Sigmoid colon (tissue), 3 donors: ENCODE measurements around the gene POU2F3.

Experiments used
- POLR2A ChIP-seq, 2 donors: fragments of 450-650 bp; IDR thresholded peaks; one replicate each; pipeline ENCODE4 v1.6.1; 2016; ENCODE audit warnings: antibody characterized with exemption in 2 of 2, mild to moderate bottlenecking in 2 of 2, moderate library complexity in 2 of 2
- TF ChIP-seq, protein P1 (sequence below), 4 experiments: fragments of 450-650 bp in 3 of 4; fragments of 200-600 bp in 1 of 4; IDR thresholded peaks; one replicate each; pipeline ENCODE4 v1.5.1; 2016 to 2019; ENCODE audit warnings: antibody characterized with exemption in 4 of 4, mild to moderate bottlenecking in 3 of 4, moderate library complexity in 2 of 4

DNA sequence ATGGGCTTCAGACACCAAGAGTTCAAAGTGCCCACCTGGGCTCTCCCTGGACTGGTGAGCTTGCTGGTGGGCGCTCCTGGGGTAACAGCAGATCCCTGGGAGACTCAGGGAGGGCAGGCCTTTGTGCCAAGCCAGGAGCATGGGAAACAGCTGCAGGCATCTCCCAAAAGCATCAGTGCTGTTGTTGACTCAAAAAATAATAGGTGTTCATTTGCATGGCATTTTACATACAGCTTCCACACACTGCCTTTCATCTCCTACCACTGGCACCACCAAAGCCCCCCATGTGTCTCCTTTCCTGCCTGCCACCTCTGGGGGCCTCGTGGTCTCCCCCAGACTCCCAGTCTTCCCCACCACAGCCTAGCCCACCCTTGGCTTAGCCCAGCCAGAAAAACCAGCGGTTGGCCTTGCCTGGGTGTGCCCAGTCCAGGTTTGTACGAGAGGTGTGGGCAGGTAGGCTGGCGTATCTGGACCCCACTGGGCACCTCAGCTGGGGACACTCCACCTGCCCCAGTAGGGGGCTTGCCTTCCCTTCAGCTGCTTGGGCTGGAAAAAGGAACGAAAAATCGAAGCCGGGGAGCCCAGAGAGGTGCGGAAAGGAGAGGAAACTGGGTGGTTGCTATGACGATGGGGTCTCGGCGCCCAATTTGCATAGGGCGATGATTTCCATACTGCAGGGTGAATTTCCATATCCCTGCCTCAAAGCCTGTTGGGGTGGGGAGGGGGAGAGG is 15.0 kb downstream of the POU2F3 start:
- no peak for TF ChIP-seq POLR2A (IDR thresholded peaks at IDR 0.05)
- TF ChIP-seq, protein P1, sequence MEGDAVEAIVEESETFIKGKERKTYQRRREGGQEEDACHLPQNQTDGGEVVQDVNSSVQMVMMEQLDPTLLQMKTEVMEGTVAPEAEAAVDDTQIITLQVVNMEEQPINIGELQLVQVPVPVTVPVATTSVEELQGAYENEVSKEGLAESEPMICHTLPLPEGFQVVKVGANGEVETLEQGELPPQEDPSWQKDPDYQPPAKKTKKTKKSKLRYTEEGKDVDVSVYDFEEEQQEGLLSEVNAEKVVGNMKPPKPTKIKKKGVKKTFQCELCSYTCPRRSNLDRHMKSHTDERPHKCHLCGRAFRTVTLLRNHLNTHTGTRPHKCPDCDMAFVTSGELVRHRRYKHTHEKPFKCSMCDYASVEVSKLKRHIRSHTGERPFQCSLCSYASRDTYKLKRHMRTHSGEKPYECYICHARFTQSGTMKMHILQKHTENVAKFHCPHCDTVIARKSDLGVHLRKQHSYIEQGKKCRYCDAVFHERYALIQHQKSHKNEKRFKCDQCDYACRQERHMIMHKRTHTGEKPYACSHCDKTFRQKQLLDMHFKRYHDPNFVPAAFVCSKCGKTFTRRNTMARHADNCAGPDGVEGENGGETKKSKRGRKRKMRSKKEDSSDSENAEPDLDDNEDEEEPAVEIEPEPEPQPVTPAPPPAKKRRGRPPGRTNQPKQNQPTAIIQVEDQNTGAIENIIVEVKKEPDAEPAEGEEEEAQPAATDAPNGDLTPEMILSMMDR (IDR thresholded peaks at IDR 0.05): no peak
